Activated T-cell treated with anti-CD3 and anti-CD28 coated beads for 48 hours (primary cell): ENCODE results near the gene ZCCHC12.
"Not testable (repeated sequence)": the region's sequence is repeated elsewhere in the genome, so short reads cannot be mapped to it uniquely, and the experiment has no call there.

Source experiments
- DNase-seq: peaks from one replicate; pipeline ENCODE4 v3.0.0-alpha.2; 2020; ENCODE audit warnings: low read depth

The ZCCHC12 gene

GRCh38 chrX:118823263-118824172, at the start of gene ZCCHC12:
Gene ZCCHC12 (plus strand): TSS chrX:118823824. CDS start chrX:118825245, 1,421 bp downstream.
- peak; percentile 22 for DNase-seq

GRCh38 chrX:118779581-118779980, 44.0 kb upstream of the ZCCHC12 start:
- DNase-seq: no peak

GRCh38 chrX:118780509-118780908, 43.1 kb upstream of the ZCCHC12 start:
- no peak for DNase-seq

GRCh38 chrX:118780911-118781310, 42.7 kb upstream of the ZCCHC12 start:
- no peak for DNase-seq

- no peak for DNase-seq
These were observed 27.9 kb upstream of the ZCCHC12 start for GRCh38 chrX:118795528-118796280.

GRCh38 chrX:118802857-118803256, 20.8 kb upstream of the ZCCHC12 start:
- DNase-seq: no peak

- DNase-seq: peak; percentile 12
These were observed 16.2 kb upstream of the ZCCHC12 start for GRCh38 chrX:118807151-118808017.

- DNase-seq: not testable (repeated sequence)
These were observed 6.4 kb upstream of the ZCCHC12 start for GRCh38 chrX:118817257-118817656.

- no peak for DNase-seq
These were observed 628 bp downstream of the ZCCHC12 start for GRCh38 chrX:118824173-118824730.

- no peak for DNase-seq
These were observed 1.6 kb downstream of the ZCCHC12 start for GRCh38 chrX:118825227-118825626.

GRCh38 chrX:118839334-118839958, 15.8 kb downstream of the ZCCHC12 start:
- DNase-seq: peak; percentile 55

- no peak for DNase-seq
These were observed 24.1 kb downstream of the ZCCHC12 start for GRCh38 chrX:118847676-118848075.

GRCh38 chrX:118853596-118853995, 30.0 kb downstream of the ZCCHC12 start:
- DNase-seq: no peak

- DNase-seq: no peak
These were observed 32.2 kb downstream of the ZCCHC12 start for GRCh38 chrX:118855681-118856310.

GRCh38 chrX:118857006-118857405, 33.4 kb downstream of the ZCCHC12 start:
- DNase-seq: no peak

- DNase-seq: no peak
These were observed 37.7 kb downstream of the ZCCHC12 start for GRCh38 chrX:118861338-118861737.

- no peak for DNase-seq
These were observed 38.5 kb downstream of the ZCCHC12 start for GRCh38 chrX:118862091-118862490.

GRCh38 chrX:118862979-118863378, 39.4 kb downstream of the ZCCHC12 start:
- DNase-seq: no peak

- no peak for DNase-seq
These were observed 40.5 kb downstream of the ZCCHC12 start for GRCh38 chrX:118864063-118864635.

- DNase-seq: no peak
These were observed 41.6 kb downstream of the ZCCHC12 start for GRCh38 chrX:118865231-118865630.
